Measurements from ENCODE around the gene CBARP.

Gene CBARP

GRCh38 chr19:1258163-1258492 lies 20.3 kb upstream of the CBARP start:
- TF ChIP-seq CTCF (IDR thresholded peaks at IDR 0.05; ENCODE audit: control extremely low read depth, extremely low read depth, low read depth, missing control alignments) = no peak
- ChIA-PET CTCF (interaction anchor here (1.4 to 18.0 kb wide), 2 partner anchors 8 to 15 kb away, joined by 4 to 491 read pairs; partner anchors contain the start of genes ATP5F1D and CBARP), POLR2A (interaction anchor here (3.5 kb wide), 1 partner anchor 11 kb away, joined by 15 read pairs; the partner anchor contains the start of gene CIRBP)
- no peak for DNase-seq (ENCODE audit: extremely low spot score)

GRCh38 chr19:1257475-1258162 lies 19.8 kb upstream of the CBARP start:
- ChIA-PET CTCF (interaction anchor here (1.4 to 18.0 kb wide), 2 partner anchors 9 to 15 kb away, joined by 4 to 491 read pairs; partner anchors contain the start of genes ATP5F1D and CBARP), POLR2A (interaction anchor here (2.8 to 3.5 kb wide), 1 partner anchor 12 kb away, joined by 15 to 18 read pairs; the partner anchor contains the start of gene CIRBP)
- TF ChIP-seq CTCF (IDR thresholded peaks at IDR 0.05; ENCODE audit: control extremely low read depth, extremely low read depth, low read depth, missing control alignments) = no peak
- no peak for DNase-seq (ENCODE audit: extremely low spot score)

- ChIA-PET POLR2A (interaction anchor here (2.8 kb wide), 1 partner anchor 12 kb away, joined by 18 read pairs; the partner anchor contains the start of gene CIRBP), CTCF (interaction anchor here (1.4 to 18.0 kb wide), 4 partner anchors 10 to 14 kb away, joined by 4 to 491 read pairs (median 13); partner anchors contain the start of genes ATP5F1D, CBARP and CIRBP)
- TF ChIP-seq CTCF (IDR thresholded peaks at IDR 0.05; ENCODE audit: control extremely low read depth, extremely low read depth, low read depth, missing control alignments) = no peak
- DNase-seq (ENCODE audit: extremely low spot score) = no peak
These were observed 19.1 kb upstream of the CBARP start for GRCh38 chr19:1256646-1257474.

- no peak for TF ChIP-seq CTCF (IDR thresholded peaks at IDR 0.05; ENCODE audit: control extremely low read depth, extremely low read depth, low read depth, missing control alignments)
- no peak for DNase-seq (ENCODE audit: extremely low spot score)
- ChIA-PET CTCF (interaction anchor here (1.8 to 18.0 kb wide), 3 partner anchors 12 to 14 kb away, joined by 4 to 491 read pairs (median 22); partner anchors contain the start of genes ATP5F1D, CBARP and CIRBP), POLR2A (interaction anchor here (1.0 to 2.8 kb wide), 3 partner anchors 11 to 181 kb away, joined by 3 to 18 read pairs (median 4); partner anchors contain the start of gene CIRBP)
These were observed 17.7 kb upstream of the CBARP start for GRCh38 chr19:1255186-1256161.

GRCh38 chr19:1254530-1255185 lies 16.9 kb upstream of the CBARP start:
- ChIA-PET POLR2A (interaction anchor here (1.0 to 2.8 kb wide), 3 partner anchors 12 to 180 kb away, joined by 3 to 18 read pairs (median 4); partner anchors contain the start of gene CIRBP), CTCF (interaction anchor here (2.7 to 18.0 kb wide), 2 partner anchors 12 to 13 kb away, joined by 22 to 491 read pairs; partner anchors contain the start of genes ATP5F1D and CBARP)
- no peak for DNase-seq (ENCODE audit: extremely low spot score)
- no peak for TF ChIP-seq CTCF (IDR thresholded peaks at IDR 0.05; ENCODE audit: control extremely low read depth, extremely low read depth, low read depth, missing control alignments)
